CD4-positive, alpha-beta T cell treated with Interleukin-17A for 1 hour (primary cell): Measurements from ENCODE around the gene COL21A1.
"Not testable (repeated sequence)": the region's sequence is repeated elsewhere in the genome, so short reads cannot be mapped to it uniquely, and the experiment has no call there.

Source experiments
- DNase-seq: peaks from one replicate; pipeline ENCODE4 v3.0.0-alpha.2; 2020

COL21A1 gene

DNA sequence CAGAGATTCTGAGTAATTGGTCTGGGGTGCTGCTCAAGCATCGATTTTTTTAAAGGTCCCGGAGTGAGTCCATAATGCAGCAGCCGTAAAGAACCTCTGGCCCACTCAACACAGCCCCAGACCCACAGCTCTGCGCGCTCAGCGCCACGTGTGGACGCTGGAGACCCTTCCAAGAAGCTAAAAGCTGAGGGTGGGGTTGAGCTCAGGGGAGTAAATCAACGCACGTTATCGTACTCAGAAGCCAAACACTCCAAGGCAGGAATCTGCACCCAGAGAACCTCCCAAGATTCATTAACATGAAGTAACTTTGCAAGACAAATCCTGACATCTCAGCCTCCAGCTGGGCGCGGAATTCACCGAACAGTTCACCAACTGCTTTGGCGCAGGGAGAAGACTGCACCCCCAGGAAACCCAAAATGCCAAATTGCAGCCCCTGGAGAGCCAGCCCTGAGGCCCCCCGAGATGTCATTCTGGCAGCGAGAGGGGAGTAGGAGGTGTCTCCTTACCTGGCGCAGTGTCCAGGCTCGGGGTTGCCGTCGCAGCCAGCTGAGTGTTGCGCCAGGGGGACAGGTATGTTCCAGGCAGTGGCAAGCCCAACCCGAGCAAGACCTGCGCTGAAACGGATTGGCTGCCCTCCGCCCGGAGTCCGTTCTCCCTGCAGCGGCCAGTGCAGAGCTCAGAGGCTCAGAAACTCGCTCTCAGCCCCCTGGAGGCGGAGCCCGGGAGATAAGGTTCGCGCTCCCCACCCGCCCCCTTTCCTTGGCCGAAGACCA is at the start of gene COL21A1:
Gene COL21A1, minus strand, starts transcription at position 700 of the 773 bp plus-strand sequence. CDS start 64,962 bp downstream, outside the sequence.
- no peak for DNase-seq

- no peak for DNase-seq
Measured at GRCh38 chr6:56293781-56294180, 46.4 kb upstream of the COL21A1 start.

- DNase-seq: no peak
Measured at GRCh38 chr6:56292505-56293181, 45.3 kb upstream of the COL21A1 start.

DNA sequence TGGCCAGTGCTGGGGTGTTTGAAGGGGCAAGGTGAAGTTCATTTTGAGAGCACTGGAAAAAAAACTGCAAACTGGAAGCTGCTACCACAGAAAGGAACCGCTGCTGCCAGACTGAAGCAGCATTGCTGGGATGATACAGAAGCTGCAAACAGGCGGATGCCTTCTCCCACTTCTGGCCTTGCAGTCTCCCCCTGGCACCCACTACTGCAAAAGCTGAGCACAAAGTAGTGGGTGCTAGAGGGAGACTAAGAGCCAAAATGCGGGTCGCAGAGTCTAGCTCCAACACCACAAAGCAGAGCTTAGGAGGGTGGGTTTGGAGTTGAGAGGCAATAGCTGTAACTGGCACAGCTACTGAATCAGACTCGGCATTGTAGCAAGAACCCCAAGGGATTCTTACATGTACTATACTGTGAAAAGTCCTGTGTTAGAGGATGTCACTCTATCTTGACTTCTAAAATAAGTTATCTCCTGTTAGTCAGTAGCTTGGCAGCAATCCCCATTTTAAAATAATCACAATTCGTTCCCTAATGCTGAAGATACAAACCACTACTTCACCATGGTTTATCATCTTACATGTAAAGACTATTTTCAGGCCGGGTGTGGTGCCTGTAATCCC is 44.0 kb upstream of the COL21A1 start:
- no peak for DNase-seq

DNA sequence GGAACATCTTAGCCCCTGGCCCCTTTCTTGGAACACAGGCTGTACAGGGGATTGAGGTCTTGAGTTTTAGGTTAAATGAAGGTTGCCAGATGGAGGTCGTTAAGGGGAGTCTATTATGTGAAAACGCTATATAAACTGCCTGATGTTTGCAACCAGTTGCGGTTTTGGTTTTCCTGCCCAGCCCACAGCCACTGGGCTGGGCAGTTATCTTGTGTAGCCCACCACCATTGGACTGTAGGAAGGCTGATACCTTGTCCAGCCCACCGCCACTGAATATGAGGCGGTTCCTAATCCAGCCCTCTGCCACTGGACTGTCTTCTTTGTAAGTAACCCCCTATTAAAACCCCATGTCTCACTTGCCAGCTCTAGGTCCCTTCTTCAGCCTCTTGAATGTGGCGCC is 42.3 kb upstream of the COL21A1 start:
- DNase-seq: no peak

DNA sequence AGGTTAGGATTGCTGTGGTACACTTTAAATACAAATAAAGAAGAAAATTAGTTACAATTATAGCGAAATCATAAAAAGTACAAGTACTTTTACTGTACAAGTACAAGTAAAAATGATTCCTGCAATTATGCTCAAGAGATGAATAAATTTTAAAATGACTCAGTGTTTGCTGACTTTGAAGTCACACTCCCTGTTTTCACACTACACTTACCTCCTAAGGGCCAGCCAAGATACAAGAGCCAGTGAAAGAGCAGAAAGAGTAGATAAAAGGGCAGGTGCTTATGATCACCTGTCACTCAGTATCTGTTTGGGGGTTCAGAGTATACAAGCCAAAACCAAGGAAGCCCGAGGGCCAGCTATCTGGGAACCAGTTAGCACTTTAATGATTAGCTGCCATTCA is 41.0 kb upstream of the COL21A1 start:
- DNase-seq: no peak

GRCh38 chr6:56282391-56282790 is 35.0 kb upstream of the COL21A1 start:
- no peak for DNase-seq

DNA sequence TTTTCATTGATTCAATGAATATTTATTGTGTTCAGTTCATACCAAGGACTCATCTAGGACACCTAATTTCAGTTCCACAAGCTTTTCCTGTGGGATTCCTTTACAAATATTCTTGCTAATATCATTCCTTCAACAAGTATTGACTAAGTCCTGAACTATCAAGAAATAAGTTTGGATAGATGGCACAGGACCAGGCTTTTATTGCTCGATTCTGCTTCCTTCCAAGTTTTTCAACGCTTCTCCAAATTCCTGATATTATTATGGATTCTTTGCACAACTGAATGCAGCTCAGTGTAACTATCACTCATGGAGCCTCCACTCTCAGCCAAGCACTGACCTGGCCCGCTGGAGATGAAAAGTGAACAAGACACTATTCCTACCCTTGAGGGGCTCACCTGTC is 32.7 kb upstream of the COL21A1 start:
- DNase-seq: no peak

DNA sequence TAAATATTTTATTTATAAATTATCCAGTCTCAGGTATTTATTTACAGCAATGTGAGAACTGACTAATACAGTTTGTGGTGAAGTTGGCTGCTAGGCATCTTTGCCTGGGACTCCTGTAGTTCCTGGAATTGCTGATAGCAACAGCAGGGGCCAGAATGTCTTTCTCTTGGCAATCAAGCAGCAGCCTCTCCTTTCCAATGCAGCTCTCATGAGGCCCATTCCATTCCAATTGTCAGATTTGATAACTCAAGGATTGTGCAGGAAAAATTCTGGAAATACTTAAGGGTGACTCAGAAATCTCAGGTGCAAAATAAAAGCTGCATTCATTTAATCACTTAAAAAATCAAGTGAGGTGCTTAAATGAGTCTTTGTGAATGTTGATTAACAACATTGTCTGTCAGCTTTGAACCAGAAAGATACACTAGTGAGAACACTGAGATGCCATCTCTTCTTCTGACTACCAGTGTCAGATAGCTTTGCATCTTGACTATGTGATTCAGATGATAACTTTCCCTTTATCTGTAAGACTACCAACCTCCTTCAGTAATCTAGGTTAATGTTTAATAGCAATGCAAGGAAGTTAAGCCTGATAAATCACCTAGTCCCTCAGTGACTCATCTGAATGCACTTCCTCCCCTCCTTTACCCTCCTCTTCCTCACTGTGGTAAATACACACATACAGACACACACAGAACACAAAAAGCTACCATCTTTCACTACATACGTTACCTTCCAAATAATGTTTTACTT is 32.1 kb upstream of the COL21A1 start:
- DNase-seq: no peak

- no peak for DNase-seq
Measured at GRCh38 chr6:56278171-56278591, 30.8 kb upstream of the COL21A1 start.

DNA sequence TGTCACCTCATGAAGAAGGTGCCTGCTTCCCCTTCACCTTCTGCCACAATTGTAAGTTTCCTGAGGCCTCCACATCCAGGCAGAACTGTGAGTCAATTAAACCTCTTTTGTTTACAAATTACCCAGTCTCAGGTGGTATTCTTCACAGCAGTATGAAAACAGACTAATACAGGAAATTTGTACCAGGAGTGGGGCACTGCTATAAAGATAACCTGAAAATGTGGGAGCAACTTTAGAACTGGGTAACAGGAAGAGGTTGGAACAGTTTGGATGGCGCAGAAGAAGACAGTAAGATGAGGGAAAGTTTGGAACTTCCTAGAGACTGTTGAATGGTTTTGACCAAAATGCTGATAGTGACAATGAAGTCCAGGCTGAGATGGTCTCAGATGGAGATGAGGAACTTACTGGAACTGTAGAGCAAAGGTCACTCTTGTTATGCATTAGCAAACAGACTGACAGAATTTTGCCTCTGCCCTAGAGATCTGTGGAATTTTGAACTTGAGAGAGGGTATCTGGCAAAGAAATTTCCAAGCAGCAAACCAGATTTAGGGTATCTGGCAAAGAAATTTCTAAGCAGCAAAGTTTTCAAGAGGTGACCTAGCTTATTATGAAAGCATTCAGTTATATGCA is 23.5 kb upstream of the COL21A1 start:
- no peak for DNase-seq

DNA sequence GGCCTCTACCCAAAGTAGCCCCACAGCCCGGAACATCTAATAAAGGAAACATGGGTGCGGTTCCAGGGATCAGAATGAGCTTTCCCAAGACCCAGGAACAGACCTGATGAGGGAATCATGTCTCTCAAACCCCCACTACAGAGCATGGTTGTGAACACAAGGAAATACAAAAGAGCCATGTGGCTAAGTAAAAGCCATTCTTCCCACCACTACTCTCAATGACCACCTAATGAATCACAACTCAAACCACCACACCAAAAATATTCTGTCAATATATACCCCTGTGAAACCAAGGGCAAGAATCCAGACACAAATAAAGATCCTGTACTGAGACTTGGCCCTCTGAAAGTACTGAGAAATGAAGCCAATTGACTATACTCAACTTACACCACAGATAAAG is 20.9 kb upstream of the COL21A1 start:
- no peak for DNase-seq

DNA sequence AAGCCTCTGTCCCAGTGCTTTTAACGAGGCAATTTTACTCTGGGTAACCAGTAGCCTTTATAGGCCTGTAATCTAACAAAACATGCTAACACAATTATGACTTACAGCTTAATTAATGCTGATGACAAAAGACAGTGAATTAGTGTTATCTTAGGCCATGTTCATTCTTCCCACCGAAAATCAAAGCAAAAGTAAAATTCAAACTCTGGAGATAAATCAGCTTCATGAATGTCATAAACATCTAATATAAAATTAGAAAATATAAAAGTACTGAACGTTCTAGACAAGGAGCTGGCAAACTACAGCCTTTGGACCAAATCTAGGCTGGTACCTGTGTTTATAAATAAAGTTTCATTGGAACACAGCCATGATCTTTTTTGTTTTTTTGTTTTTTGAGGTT is 18.6 kb upstream of the COL21A1 start:
- no peak for DNase-seq

- no peak for DNase-seq
Measured at GRCh38 chr6:56263596-56264315, 16.4 kb upstream of the COL21A1 start.

DNA sequence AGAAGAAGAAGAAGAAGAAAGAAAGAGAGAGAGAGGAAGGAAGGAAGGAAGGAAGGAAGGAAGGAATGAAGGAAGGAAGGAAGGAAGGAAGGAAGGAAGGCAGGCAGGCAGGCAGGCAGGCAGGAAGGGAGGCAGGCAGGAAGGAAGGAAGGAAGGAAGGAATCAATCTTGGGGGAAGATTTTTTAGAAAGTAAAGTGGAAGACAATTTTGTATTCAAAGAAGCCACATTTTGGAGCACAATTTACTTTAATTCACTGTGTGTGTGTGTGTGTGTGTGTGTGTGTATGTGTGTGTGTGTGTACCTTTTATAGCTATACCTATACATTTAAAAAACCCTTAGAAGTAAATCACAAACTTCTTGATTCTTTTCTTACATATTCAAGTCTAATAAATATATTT is 13.2 kb upstream of the COL21A1 start:
- DNase-seq: not testable (repeated sequence)

GRCh38 chr6:56259234-56260077 is 12.1 kb upstream of the COL21A1 start:
- DNase-seq: no peak

GRCh38 chr6:56255349-56255748 is 8.0 kb upstream of the COL21A1 start:
- no peak for DNase-seq

DNA sequence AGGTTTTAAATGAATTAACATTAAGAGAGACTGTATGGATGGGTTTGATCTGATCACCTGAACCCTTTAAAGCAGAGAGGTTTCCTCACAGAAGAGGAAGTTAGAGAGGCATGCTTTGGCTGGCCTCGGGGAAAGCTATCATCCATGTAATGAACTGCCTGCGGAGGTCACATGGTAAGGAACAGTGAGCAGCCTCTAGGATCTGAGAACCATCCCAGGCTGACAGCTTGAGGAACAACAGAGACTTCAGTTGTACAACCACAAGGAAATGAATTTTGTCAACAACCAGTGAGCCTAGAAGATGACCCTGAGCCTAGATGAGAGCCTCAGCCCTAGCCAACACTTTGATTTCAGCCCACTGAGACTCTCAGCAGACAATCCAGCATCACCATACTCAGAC is 2.9 kb upstream of the COL21A1 start:
- no peak for DNase-seq

DNA sequence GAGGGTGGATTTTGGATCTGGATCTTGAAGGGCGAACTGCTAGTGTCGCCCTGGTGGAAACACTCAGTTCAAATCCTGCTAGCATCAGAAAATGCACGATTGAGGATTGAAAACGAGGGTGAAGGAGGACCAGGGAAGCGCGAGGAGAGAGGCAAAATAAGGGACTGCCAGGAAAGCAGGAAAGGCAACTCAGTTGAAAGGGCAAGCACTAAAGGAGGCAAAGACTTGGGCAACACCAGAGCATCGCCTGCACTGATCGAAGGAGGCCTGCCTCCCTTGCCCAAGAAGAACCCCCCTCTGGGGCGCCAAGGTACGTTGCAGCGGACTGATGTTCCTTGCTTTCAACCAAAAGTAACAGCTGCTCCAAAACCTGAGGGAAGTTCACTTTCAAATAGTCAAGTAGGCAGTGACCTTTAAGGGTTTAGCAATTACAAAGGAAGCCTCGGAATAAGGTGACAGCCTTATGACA is 308 bp upstream of the COL21A1 start:
- DNase-seq: no peak

GRCh38 chr6:56246541-56246880 is 869 bp downstream of the COL21A1 start:
- no peak for DNase-seq

GRCh38 chr6:56245903-56246351 is 1.5 kb downstream of the COL21A1 start:
- DNase-seq: no peak
